Smooth muscle cell (in vitro differentiated cells): ENCODE measurements around the gene FHIP2A. TPM values are rescaled to one million over a fixed set of nuclear protein-coding genes. Genes with fewer than 3 reads are reported as not detected.

ENCODE experiments used
- DNase-seq: peaks from one replicate; lab custom pipeline; 2025; ENCODE audit not compliant: unreplicated experiment; lab: John Stamatoyannopoulos, UW
- H2AFZ ChIP-seq: fragments of 200-600 bp; sonication (generic); 2 replicates; pipeline ENCODE4 v1.6.0; 2016; ENCODE audit warnings: antibody characterized with exemption, low read depth, mild to moderate bottlenecking
- H3F3A ChIP-seq: fragments of 200-600 bp; sonication (generic); 2 replicates; pipeline ENCODE4 v1.6.0; 2017; ENCODE audit warnings: antibody characterized with exemption, low read depth
- H3K27ac ChIP-seq: fragments of 200-600 bp; sonication (generic); 2 replicates; pipeline ENCODE4 v1.5.1; 2016; ENCODE audit warnings: low read depth, mild to moderate bottlenecking
- H3K27me3 ChIP-seq: fragments of 200-600 bp; sonication (generic); 2 replicates; pipeline ENCODE4 v1.6.1; 2016; ENCODE audit warnings: low read depth, mild to moderate bottlenecking
- H3K36me3 ChIP-seq: fragments of 200-600 bp; sonication (generic); 2 replicates; pipeline ENCODE4 v1.5.1; 2016; ENCODE audit warnings: low read depth
- H3K4me1 ChIP-seq: fragments of 200-600 bp; sonication (generic); 2 replicates; pipeline ENCODE4 v1.5.1; 2016; ENCODE audit warnings: low read depth
- H3K4me2 ChIP-seq: fragments of 200-600 bp; sonication (generic); 2 replicates; pipeline ENCODE4 v1.6.0; 2016; ENCODE audit warnings: mild to moderate bottlenecking
- H3K4me3 ChIP-seq: fragments of 200-600 bp; sonication (generic); 2 replicates; pipeline ENCODE4 v1.5.1; 2016; ENCODE audit warnings: mild to moderate bottlenecking
- H3K79me2 ChIP-seq: fragments of 200-600 bp; sonication (generic); 2 replicates; pipeline ENCODE4 v1.6.0; 2016; ENCODE audit warnings: low read depth, mild to moderate bottlenecking
- H3K9ac ChIP-seq: fragments of 200-600 bp; sonication (generic); 2 replicates; pipeline ENCODE4 v1.6.0; 2016; ENCODE audit warnings: low read depth
- H3K9me3 ChIP-seq: fragments of 200-600 bp; sonication (generic); replicated peaks from 2 replicates; pipeline ENCODE4 v1.5.1; 2016; ENCODE audit warnings: low read depth
- H4K20me1 ChIP-seq: fragments of 200-600 bp; sonication (generic); 2 replicates; pipeline ENCODE4 v1.6.0; 2016; ENCODE audit warnings: low read depth
- WGBS: methylation state at CpG from one replicate; pipeline ENCODE4 v1.1.7; 2016; ENCODE audit warnings: low lambda C conversion rate; 5-methylcytosine and 5-hydroxymethylcytosine counted together
- polyA plus RNA-seq: library from polyadenylated mRNA; unstranded; fragments of >200 nt; fragmentation: Nextera tagmentation; extraction: Ambion mirVana; gene quantifications from 2 replicates; pipeline ENCODE4 v1.2.1, GENCODE V29; 2016
- total RNA-seq: library from RNA; depleted of rRNA; stranded (reverse); fragments of >200 nt; gene quantifications from 2 replicates; pipeline ENCODE4 v1.2.3, GENCODE V29; 2014
- TF ChIP-seq, protein P1 (sequence below): fragments of 200-600 bp; sonication (generic); IDR thresholded peaks from 2 replicates; pipeline ENCODE4 v1.5.1; 2017; ENCODE audit warnings: borderline replicate concordance, mild to moderate bottlenecking, antibody characterized with exemption; ENCODE audit not compliant: insufficient read depth, poor library complexity, severe bottlenecking

FHIP2A gene
- total and polyA plus RNA-seq, 2 experiments from 2014 or later = 15.3 to 34.9 TPM

DNA sequence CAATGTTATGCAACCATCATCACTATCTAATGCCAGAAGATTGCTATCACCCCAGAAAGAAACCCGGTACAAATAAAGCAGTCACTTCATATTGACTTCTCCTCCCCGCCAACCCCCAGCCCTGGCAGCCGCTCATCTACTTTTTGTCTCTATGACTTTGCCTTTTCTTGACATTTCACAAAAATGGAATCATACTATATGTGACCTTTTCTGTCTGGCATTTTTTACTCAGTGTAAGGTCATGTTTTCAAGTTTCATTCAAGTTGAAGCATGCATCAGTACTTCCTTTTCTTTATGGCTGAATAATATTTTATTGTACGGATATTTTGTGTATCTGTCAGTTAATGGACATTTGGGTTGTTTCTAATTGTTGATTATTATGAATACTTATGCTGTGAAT is 28.1 kb downstream of the FHIP2A start:
- no peaks in the 10 kb centered on the region for H3K27me3 ChIP-seq
- H3K36me3 ChIP-seq = peaks cover 37% of the 10 kb centered on the region
- over 99% methylated on average over 4 of the region's 4 CpGs for WGBS
- no peaks in the 10 kb centered on the region for H3K4me1 ChIP-seq
- H3K4me3 ChIP-seq = no peak overlapping the region
- H3K9me3 ChIP-seq = no peaks in the 10 kb centered on the region
- no peak overlapping the region for H2AFZ ChIP-seq
- no peaks in the 10 kb centered on the region for H3K79me2 ChIP-seq
- no peak overlapping the region for H3K9ac ChIP-seq
- no peak overlapping the region for H3K27ac ChIP-seq
- no peaks in the 10 kb centered on the region for H4K20me1 ChIP-seq
- no peak overlapping the region for H3K4me2 ChIP-seq
- H3F3A ChIP-seq = no peaks in the 10 kb centered on the region
- TF ChIP-seq, protein P1, sequence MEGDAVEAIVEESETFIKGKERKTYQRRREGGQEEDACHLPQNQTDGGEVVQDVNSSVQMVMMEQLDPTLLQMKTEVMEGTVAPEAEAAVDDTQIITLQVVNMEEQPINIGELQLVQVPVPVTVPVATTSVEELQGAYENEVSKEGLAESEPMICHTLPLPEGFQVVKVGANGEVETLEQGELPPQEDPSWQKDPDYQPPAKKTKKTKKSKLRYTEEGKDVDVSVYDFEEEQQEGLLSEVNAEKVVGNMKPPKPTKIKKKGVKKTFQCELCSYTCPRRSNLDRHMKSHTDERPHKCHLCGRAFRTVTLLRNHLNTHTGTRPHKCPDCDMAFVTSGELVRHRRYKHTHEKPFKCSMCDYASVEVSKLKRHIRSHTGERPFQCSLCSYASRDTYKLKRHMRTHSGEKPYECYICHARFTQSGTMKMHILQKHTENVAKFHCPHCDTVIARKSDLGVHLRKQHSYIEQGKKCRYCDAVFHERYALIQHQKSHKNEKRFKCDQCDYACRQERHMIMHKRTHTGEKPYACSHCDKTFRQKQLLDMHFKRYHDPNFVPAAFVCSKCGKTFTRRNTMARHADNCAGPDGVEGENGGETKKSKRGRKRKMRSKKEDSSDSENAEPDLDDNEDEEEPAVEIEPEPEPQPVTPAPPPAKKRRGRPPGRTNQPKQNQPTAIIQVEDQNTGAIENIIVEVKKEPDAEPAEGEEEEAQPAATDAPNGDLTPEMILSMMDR = no peak
- no peak for DNase-seq

DNA sequence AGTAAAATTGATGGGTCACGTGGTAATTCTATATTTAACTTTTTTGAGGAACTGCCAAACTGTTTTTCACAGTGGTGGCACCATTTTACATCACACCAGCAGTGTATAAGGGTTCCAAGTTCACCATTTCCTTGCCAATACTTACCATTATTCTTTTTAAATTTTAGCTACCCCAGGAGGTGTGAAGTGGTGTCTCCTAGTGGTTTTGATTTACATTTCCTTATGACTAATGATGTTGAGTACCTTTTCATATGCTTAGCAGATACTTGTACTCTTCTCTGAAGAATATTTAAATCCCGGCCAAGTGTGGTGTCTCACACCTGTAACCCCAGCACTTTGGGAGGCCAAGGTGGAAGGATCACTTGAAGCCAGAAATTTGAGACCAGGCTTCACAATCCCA is 28.5 kb downstream of the FHIP2A start:
- H3K4me1 ChIP-seq = no peaks in the 10 kb centered on the region
- no peaks in the 10 kb centered on the region for H4K20me1 ChIP-seq
- peaks cover 37% of the 10 kb centered on the region for H3K36me3 ChIP-seq
- H3K27me3 ChIP-seq = no peaks in the 10 kb centered on the region
- H3K4me3 ChIP-seq = no peak overlapping the region
- 74% methylated on average over 2 of the region's 2 CpGs for WGBS
- TF ChIP-seq, protein P1 = no peak
- no peak overlapping the region for H3K4me2 ChIP-seq
- no peak overlapping the region for H2AFZ ChIP-seq
- no peaks in the 10 kb centered on the region for H3K79me2 ChIP-seq
- peaks cover 2% of the 10 kb centered on the region for H3F3A ChIP-seq
- H3K9ac ChIP-seq = no peak overlapping the region
- H3K9me3 ChIP-seq = no peaks in the 10 kb centered on the region
- no peak for DNase-seq
- H3K27ac ChIP-seq = no peak overlapping the region

DNA sequence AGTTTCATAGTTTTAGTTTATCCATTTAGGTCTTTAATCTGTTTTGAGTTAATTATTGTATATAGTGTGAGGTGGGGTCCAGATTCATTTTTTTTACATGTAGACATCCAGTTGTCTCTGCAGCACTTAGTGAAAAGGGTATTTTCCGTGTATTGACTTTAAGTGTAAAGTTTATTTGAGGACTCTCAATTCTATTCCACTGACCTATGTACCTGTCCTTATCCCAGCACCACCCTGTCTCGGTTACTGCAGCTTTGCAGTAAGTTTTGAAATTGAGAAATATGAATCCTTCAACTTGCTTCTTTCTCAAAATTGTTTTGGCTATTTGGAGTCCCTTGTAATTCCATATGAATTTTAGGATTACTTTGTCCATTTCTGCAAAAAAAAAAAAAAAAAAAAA is 29.8 kb downstream of the FHIP2A start:
- Histone ChIP-seq H3K9me3 (no peaks in the 10 kb centered on the region), H3F3A (peaks cover 7% of the 10 kb centered on the region), H3K27ac (no peak overlapping the region), H3K4me3 (no peak overlapping the region), H3K4me1 (no peaks in the 10 kb centered on the region), H3K36me3 (peaks cover 32% of the 10 kb centered on the region), H4K20me1 (no peaks in the 10 kb centered on the region), H3K27me3 (no peaks in the 10 kb centered on the region), H2AFZ (no peak overlapping the region), H3K79me2 (no peaks in the 10 kb centered on the region), H3K4me2 (no peak overlapping the region), H3K9ac (no peak overlapping the region)
- TF ChIP-seq, protein P1 = no peak
- WGBS = 98% methylated on average over 2 of the region's 2 CpGs
- no peak for DNase-seq

DNA sequence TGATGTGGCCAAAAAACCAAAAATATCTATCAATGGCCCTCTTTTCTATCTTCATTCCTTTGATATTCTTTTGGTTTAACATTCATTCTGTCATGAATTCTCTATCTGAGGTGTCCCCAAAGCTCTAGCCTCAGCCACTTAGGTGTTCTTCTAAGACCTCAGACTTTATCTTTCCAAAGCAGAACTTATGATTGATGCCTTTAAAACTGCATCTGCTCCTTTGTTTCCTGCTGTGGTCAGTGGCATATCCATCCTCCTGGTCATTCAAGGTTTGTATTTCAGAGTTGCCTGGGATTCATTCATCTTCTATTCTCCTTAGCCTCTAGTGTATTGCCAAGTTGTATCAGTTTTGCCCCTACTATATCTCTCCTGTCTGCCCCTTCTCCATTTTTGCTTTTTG is 30.6 kb downstream of the FHIP2A start:
- Histone ChIP-seq H4K20me1 (no peaks in the 10 kb centered on the region), H3K36me3 (peaks cover 23% of the 10 kb centered on the region), H3K27me3 (no peaks in the 10 kb centered on the region), H2AFZ (no peak overlapping the region), H3K27ac (no peak overlapping the region), H3K4me1 (no peaks in the 10 kb centered on the region), H3K4me3 (no peak overlapping the region), H3K4me2 (no peak overlapping the region), H3K79me2 (no peaks in the 10 kb centered on the region), H3K9ac (no peak overlapping the region), H3F3A (peaks cover 7% of the 10 kb centered on the region), H3K9me3 (no peaks in the 10 kb centered on the region)
- TF ChIP-seq, protein P1 = no peak
- DNase-seq = no peak
